ENCODE data around the gene CFAP52.

GRCh38 chr17:9636501-9636900 is 60.1 kb downstream of the CFAP52 start:
- TF ChIP-seq CTCF (IDR thresholded peaks at IDR 0.05) (no peak), EP300 (IDR thresholded peaks at IDR 0.05) (no peak), ELK1 (IDR thresholded peaks at IDR 0.05; ENCODE audit: low read depth, low read length) (no peak), POLR2A (IDR thresholded peaks at IDR 0.05; ENCODE audit: low read length) (no peak), MYC (IDR thresholded peaks at IDR 0.05; ENCODE audit: borderline replicate concordance, low read length) (no peak), REST (IDR thresholded peaks at IDR 0.05) (no peak), RAD21 (conservative IDR thresholded peaks at IDR 0.05 in 1 of 2, IDR thresholded peaks at IDR 0.05 in 1 of 2) (no peak), PHF8 (IDR thresholded peaks at IDR 0.05; ENCODE audit: borderline replicate concordance, low read depth) (no peak), CBX8 (IDR thresholded peaks at IDR 0.05) (no peak), HOXA7 (CRISPR knock-in tag; IDR thresholded peaks at IDR 0.05) (no peak)
- TF ChIP-seq, protein P1, sequence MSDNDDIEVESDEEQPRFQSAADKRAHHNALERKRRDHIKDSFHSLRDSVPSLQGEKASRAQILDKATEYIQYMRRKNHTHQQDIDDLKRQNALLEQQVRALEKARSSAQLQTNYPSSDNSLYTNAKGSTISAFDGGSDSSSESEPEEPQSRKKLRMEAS (IDR thresholded peaks at IDR 0.05): no peak

Measured in A549 (cell line).